HG02759 (cell line): Measurements from ENCODE around the gene ZNF316.
"Not testable (repeated sequence)": the region's sequence is repeated elsewhere in the genome, so short reads cannot be mapped to it uniquely, and the experiment has no call there.

Experiments used
- ATAC-seq: cut with Tn5 transposase; IDR thresholded peaks from one replicate; pipeline ENCODE4 v1.9.1; 2021; ENCODE audit warnings: mild to moderate bottlenecking, moderate library complexity; ENCODE audit not compliant: unreplicated experiment

Gene ZNF316

GRCh38 chr7:6646465-6646864 lies 9.3 kb downstream of the ZNF316 start:
- no peak for ATAC-seq

- no peak for ATAC-seq
These were observed 10.0 kb downstream of the ZNF316 start for GRCh38 chr7:6647080-6647479.

GRCh38 chr7:6647541-6647940 lies 10.4 kb downstream of the ZNF316 start:
- ATAC-seq: no peak

- no peak for ATAC-seq
These were observed 11.1 kb downstream of the ZNF316 start for GRCh38 chr7:6648066-6648814.

- ATAC-seq: no peak
These were observed 11.6 kb downstream of the ZNF316 start for GRCh38 chr7:6648815-6649104.

- ATAC-seq: no peak
These were observed 12.3 kb downstream of the ZNF316 start for GRCh38 chr7:6649241-6649961.

GRCh38 chr7:6650086-6650485 lies 13.0 kb downstream of the ZNF316 start:
- ATAC-seq: no peak

GRCh38 chr7:6650521-6651011 lies 13.4 kb downstream of the ZNF316 start:
- ATAC-seq: no peak

- ATAC-seq: no peak
These were observed 14.8 kb downstream of the ZNF316 start for GRCh38 chr7:6651851-6652445.

- ATAC-seq: no peak
These were observed 15.4 kb downstream of the ZNF316 start for GRCh38 chr7:6652446-6653011.

- no peak for ATAC-seq
These were observed 16.2 kb downstream of the ZNF316 start for GRCh38 chr7:6653071-6654003.

- no peak for ATAC-seq
These were observed 17.2 kb downstream of the ZNF316 start for GRCh38 chr7:6654113-6654841.

- no peak for ATAC-seq
These were observed 17.9 kb downstream of the ZNF316 start for GRCh38 chr7:6654842-6655610.

GRCh38 chr7:6655636-6656385 lies 18.7 kb downstream of the ZNF316 start:
- ATAC-seq: no peak

- no peak for ATAC-seq
These were observed 19.3 kb downstream of the ZNF316 start for GRCh38 chr7:6656413-6656812.

- no peak for ATAC-seq
These were observed 21.7 kb downstream of the ZNF316 start for GRCh38 chr7:6658618-6659345.

- ATAC-seq: not testable (repeated sequence)
These were observed 33.7 kb downstream of the ZNF316 start for GRCh38 chr7:6670851-6671250.
